PC-3 (cell line): ENCODE data around the gene RANBP3. TPM values are rescaled to one million over a fixed set of nuclear protein-coding genes. Genes with fewer than 3 reads are reported as not detected.
"Not testable (repeated sequence)": the region's sequence is repeated elsewhere in the genome, so short reads cannot be mapped to it uniquely, and the experiment has no call there.

Experiments
- ATAC-seq: fragments of 200-7000 bp; cut with Tn5 transposase; 2 replicates; pipeline ENCODE4 v1.9.1; 2020; ENCODE audit warnings: mild to moderate bottlenecking, moderate library complexity
- BruUV-seq: library from RNA; stranded (reverse); fragments of 400-500 nt; replicated peaks from 2 replicates; lab custom pipeline; 2021; lab: Mats Ljungman, UMichigan
- CTCF ChIA-PET: fragments of 300-600 bp; sonication (Branson Sonifier 250); formaldehyde crosslinking; loops from one replicate; lab custom pipeline; 2022; ENCODE audit warnings: antibody characterized with exemption; lab: Charles Lee
- POLR2A ChIA-PET: fragments of 300-600 bp; sonication (Branson Sonifier 250); formaldehyde crosslinking; loops from one replicate; lab custom pipeline; 2022; ENCODE audit warnings: antibody characterized with exemption; ENCODE audit not compliant: unreplicated experiment; lab: Charles Lee
- DNase-seq: peaks from one replicate; pipeline ENCODE4 v3.0.0-alpha.2; 2015
- H2AFZ ChIP-seq: fragments of 300-600 bp; sonication (generic); 2 replicates; pipeline ENCODE4 v1.6.0; 2016; ENCODE audit warnings: antibody characterized with exemption, low read length
- H3F3A ChIP-seq: fragments of 300-600 bp; sonication (generic); one replicate; pipeline ENCODE4 v1.6.0; 2017; ENCODE audit warnings: antibody characterized with exemption, low read length, control low read depth, mild to moderate bottlenecking; ENCODE audit not compliant: unreplicated experiment
- H3K27ac ChIP-seq: fragments of 300-600 bp; sonication (generic); 2 replicates; pipeline ENCODE4 v1.5.1; 2016; ENCODE audit warnings: mild to moderate bottlenecking, low read length
- H3K27me3 ChIP-seq: fragments of 300-600 bp; sonication (generic); 2 replicates; pipeline ENCODE4 v1.6.1; 2016; ENCODE audit warnings: low read length, mixed read lengths
- H3K36me3 ChIP-seq: fragments of 300-600 bp; sonication (generic); 2 replicates; pipeline ENCODE4 v1.6.1; 2016; ENCODE audit warnings: low read depth, mixed run types, low read length, mixed read lengths
- H3K4me1 ChIP-seq: fragments of 300-600 bp; sonication (generic); 2 replicates; pipeline ENCODE4 v1.5.1; 2016; ENCODE audit warnings: low read length; ENCODE audit not compliant: insufficient read depth
- H3K4me2 ChIP-seq: fragments of 300-600 bp; sonication (generic); 2 replicates; pipeline ENCODE4 v1.6.0; 2016; ENCODE audit warnings: low read length
- H3K4me3 ChIP-seq: fragments of 300-600 bp; sonication (generic); 2 replicates; pipeline ENCODE4 v1.5.1; 2016; ENCODE audit warnings: mild to moderate bottlenecking, low read length, mixed read lengths
- H3K79me2 ChIP-seq: fragments of 300-600 bp; sonication (generic); 2 replicates; pipeline ENCODE4 v1.6.1; 2017; ENCODE audit warnings: low read length, mixed read lengths
- H3K9ac ChIP-seq: fragments of 300-600 bp; sonication (generic); 2 replicates; pipeline ENCODE4 v1.6.0; 2016; ENCODE audit warnings: mild to moderate bottlenecking, low read length
- H3K9me2 ChIP-seq: fragments of 300-600 bp; sonication (generic); replicated peaks from 2 replicates; pipeline ENCODE4 v1.6.1; 2016; ENCODE audit warnings: mixed run types, low read length, mixed read lengths
- H3K9me3 ChIP-seq: fragments of 300-600 bp; sonication (generic); 2 replicates; pipeline ENCODE4 v1.6.1; 2016; ENCODE audit warnings: low read length, mixed read lengths
- H4K20me1 ChIP-seq: fragments of 300-600 bp; sonication (generic); 2 replicates; pipeline ENCODE4 v1.6.1; 2016; ENCODE audit warnings: low read length, mixed read lengths
- EZH2 ChIP-seq: fragments of 300-600 bp; sonication (generic); IDR thresholded peaks from one replicate; pipeline ENCODE4 v1.6.1; 2017; ENCODE audit warnings: antibody characterized with exemption, mild to moderate bottlenecking, low read length; ENCODE audit not compliant: unreplicated experiment
- EZH2phosphoT487 ChIP-seq: fragments of 300-600 bp; sonication (generic); IDR thresholded peaks from 2 replicates; pipeline ENCODE4 v1.6.1; 2018; ENCODE audit warnings: mild to moderate bottlenecking, antibody characterized with exemption, low read length, borderline replicate concordance
- intact Hi-C: fragments of 100-400 bp; cut with micrococcal nuclease; formaldehyde crosslinking; loops from 2 replicates; pipeline ENCODE4 v1.9.0; 2023
- total RNA-seq: library from RNA; depleted of rRNA; stranded (reverse); fragments of >200 nt; gene quantifications from 2 replicates; pipeline ENCODE4 v1.2.3, GENCODE V29; 2014
- TF ChIP-seq, protein P1 (sequence below): fragments of 300-600 bp; sonication (generic); conservative IDR thresholded peaks from 2 replicates; pipeline ENCODE4 v1.5.1; 2017; ENCODE audit warnings: antibody characterized with exemption, low read depth, mild to moderate bottlenecking, low read length

Gene RANBP3
- total RNA-seq, 1 experiment from 2014 or later = 114 TPM

GRCh38 chr19:5883157-5883873 lies 94.6 kb downstream of the RANBP3 start:
- H3K9me2 ChIP-seq, H3K4me1 ChIP-seq, H3K4me3 ChIP-seq, H2AFZ ChIP-seq, H3K36me3 ChIP-seq, H3K79me2 ChIP-seq, H3K4me2 ChIP-seq, H4K20me1 ChIP-seq, H3F3A ChIP-seq, CTCF ChIA-PET, ATAC-seq, H3K9me3 ChIP-seq, H3K9ac ChIP-seq, intact Hi-C loops, BruUV-seq, POLR2A ChIA-PET, H3K27ac ChIP-seq: not testable (repeated sequence)
- DNase-seq = peak; percentile 41
- peaks cover 19% of the 10 kb centered on the region for H3K27me3 ChIP-seq

GRCh38 chr19:5882421-5882968 lies 95.4 kb downstream of the RANBP3 start:
- ChIA-PET CTCF (no interaction called here), POLR2A (no interaction called here)
- H4K20me1 ChIP-seq = no peaks in the 10 kb centered on the region
- H3K9me2 ChIP-seq = no peaks in the 10 kb centered on the region
- no peak overlapping the region for H3K4me2 ChIP-seq
- H3K79me2 ChIP-seq = no peaks in the 10 kb centered on the region
- H3K27me3 ChIP-seq = peaks cover 19% of the 10 kb centered on the region
- TF ChIP-seq, protein P1, sequence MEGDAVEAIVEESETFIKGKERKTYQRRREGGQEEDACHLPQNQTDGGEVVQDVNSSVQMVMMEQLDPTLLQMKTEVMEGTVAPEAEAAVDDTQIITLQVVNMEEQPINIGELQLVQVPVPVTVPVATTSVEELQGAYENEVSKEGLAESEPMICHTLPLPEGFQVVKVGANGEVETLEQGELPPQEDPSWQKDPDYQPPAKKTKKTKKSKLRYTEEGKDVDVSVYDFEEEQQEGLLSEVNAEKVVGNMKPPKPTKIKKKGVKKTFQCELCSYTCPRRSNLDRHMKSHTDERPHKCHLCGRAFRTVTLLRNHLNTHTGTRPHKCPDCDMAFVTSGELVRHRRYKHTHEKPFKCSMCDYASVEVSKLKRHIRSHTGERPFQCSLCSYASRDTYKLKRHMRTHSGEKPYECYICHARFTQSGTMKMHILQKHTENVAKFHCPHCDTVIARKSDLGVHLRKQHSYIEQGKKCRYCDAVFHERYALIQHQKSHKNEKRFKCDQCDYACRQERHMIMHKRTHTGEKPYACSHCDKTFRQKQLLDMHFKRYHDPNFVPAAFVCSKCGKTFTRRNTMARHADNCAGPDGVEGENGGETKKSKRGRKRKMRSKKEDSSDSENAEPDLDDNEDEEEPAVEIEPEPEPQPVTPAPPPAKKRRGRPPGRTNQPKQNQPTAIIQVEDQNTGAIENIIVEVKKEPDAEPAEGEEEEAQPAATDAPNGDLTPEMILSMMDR = no peak
- TF ChIP-seq EZH2phosphoT487 (no peak), EZH2 (no peak)
- H3K27ac ChIP-seq = no peak overlapping the region
- intact Hi-C loops = no loop called here
- no peak overlapping the region for H3K4me3 ChIP-seq
- H3K4me1 ChIP-seq = no peaks in the 10 kb centered on the region
- no peak overlapping the region for H2AFZ ChIP-seq
- no peak overlapping the region for H3K9ac ChIP-seq
- no peaks in the 10 kb centered on the region for H3F3A ChIP-seq
- H3K36me3 ChIP-seq = no peaks in the 10 kb centered on the region
- H3K9me3 ChIP-seq = no peaks in the 10 kb centered on the region
- ATAC-seq (no peak), DNase-seq (no peak)
- no TSS peak for BruUV-seq

- Histone ChIP-seq H3K4me1 (no peaks in the 10 kb centered on the region), H3K27me3 (peaks cover 19% of the 10 kb centered on the region), H3K36me3 (no peaks in the 10 kb centered on the region), H2AFZ (no peak overlapping the region), H3K4me2 (no peak overlapping the region), H3K9me3 (no peaks in the 10 kb centered on the region), H3K9ac (no peak overlapping the region), H3K4me3 (no peak overlapping the region), H3K79me2 (no peaks in the 10 kb centered on the region), H3K27ac (no peak overlapping the region), H3K9me2 (no peaks in the 10 kb centered on the region), H4K20me1 (no peaks in the 10 kb centered on the region), H3F3A (no peaks in the 10 kb centered on the region)
- ChIA-PET POLR2A (no interaction called here), CTCF (no interaction called here)
- TF ChIP-seq EZH2phosphoT487 = no peak
- BruUV-seq = no TSS peak
- intact Hi-C loops = no loop called here
- no peak for DNase-seq
- no peak; the same call in 1 of the 2 replicates for ATAC-seq
These were observed 96.2 kb downstream of the RANBP3 start for GRCh38 chr19:5881543-5882299.
